ENCODE data around the gene C1orf87. TPM values are rescaled to one million over a fixed set of nuclear protein-coding genes. Genes with fewer than 3 reads are reported as not detected.

Gene C1orf87
- total RNA-seq, 1 experiment from 2014 or later: not detected

DNA sequence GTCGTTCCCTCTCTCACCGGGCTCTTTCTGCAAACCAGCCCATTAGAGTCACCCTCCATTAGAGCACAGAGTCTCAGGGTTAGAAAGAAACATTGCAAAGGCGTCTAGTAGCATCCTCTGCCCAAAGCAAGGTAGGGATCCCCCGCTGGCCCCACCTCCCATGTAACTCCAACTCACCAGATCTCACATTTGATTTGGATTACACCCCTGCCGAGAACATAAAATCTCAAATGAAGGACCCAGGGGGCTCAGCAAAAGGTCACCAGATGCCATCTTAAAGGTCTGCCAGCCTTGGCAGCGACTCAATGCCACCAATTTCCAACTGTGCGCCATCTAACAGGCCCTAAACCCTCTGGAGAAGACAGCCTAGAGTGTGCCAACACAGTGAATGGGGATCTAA, 14.1 kb downstream of the C1orf87 start:
- Histone ChIP-seq H3K27me3 (replicated peaks; ENCODE audit: insufficient read depth, low read depth, low read length, poor library complexity) (no peaks in the 10 kb centered on the region), H3K36me3 (ENCODE audit: insufficient read depth, low read length, poor library complexity, severe bottlenecking) (no peaks in the 10 kb centered on the region), H3K9me3 (ENCODE audit: low read depth, low read length, poor library complexity, severe bottlenecking) (no peaks in the 10 kb centered on the region), H3K27ac (ENCODE audit: low read depth, low read length, poor library complexity, severe bottlenecking) (no peak overlapping the region), H3K4me1 (ENCODE audit: insufficient read depth, low read length, poor library complexity, severe bottlenecking) (peaks cover 18% of the 10 kb centered on the region), H3K4me3 (ENCODE audit: low read depth, low read length, poor library complexity, severe bottlenecking) (no peak overlapping the region)
- BruUV-seq (replicated peaks): no TSS peak
- ChIA-PET POLR2A (ENCODE audit: low non-redundant PET) (interaction anchor here (0.6 kb wide), 1 partner anchor 740 kb away, joined by 4 read pairs; no protein-coding TSS in a partner anchor), CTCF (interaction anchor here (0.6 kb wide), 1 partner anchor 307 kb away, joined by 4 read pairs; no protein-coding TSS in a partner anchor)
- TF ChIP-seq, protein P1, sequence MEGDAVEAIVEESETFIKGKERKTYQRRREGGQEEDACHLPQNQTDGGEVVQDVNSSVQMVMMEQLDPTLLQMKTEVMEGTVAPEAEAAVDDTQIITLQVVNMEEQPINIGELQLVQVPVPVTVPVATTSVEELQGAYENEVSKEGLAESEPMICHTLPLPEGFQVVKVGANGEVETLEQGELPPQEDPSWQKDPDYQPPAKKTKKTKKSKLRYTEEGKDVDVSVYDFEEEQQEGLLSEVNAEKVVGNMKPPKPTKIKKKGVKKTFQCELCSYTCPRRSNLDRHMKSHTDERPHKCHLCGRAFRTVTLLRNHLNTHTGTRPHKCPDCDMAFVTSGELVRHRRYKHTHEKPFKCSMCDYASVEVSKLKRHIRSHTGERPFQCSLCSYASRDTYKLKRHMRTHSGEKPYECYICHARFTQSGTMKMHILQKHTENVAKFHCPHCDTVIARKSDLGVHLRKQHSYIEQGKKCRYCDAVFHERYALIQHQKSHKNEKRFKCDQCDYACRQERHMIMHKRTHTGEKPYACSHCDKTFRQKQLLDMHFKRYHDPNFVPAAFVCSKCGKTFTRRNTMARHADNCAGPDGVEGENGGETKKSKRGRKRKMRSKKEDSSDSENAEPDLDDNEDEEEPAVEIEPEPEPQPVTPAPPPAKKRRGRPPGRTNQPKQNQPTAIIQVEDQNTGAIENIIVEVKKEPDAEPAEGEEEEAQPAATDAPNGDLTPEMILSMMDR (conservative IDR thresholded peaks at IDR 0.05; ENCODE audit: low read depth, low read length): no peak
- TF ChIP-seq EZH2 (IDR thresholded peaks at IDR 0.05; ENCODE audit: borderline replicate concordance, low read depth, low read length, poor library complexity, severe bottlenecking): no peak
- peak; percentile 87 for DNase-seq (ENCODE audit: low spot score)
- intact Hi-C loops (cut with micrococcal nuclease; ENCODE audit: unreplicated experiment): no loop called here

DNA sequence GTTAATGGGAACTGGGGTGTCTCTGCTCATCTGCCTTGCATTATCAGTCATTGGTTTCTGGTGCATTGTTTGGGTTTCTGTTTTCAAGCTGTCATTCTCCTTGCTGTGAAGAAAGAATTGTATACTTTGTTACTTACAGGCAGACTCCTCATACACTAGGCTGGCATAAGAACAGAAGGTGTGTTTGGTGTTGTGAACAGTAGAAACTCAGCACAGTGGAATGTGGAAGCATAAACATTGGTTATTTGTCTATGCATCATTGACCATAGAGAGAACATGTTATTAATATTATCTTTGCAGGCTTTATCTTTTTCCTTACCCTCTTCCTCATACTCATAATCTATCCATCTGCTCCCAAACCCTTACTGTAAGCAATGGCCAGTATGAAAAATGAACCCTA, 18.2 kb downstream of the C1orf87 start:
- no peak for DNase-seq (ENCODE audit: low spot score)
- no TSS peak for BruUV-seq (replicated peaks)
- TF ChIP-seq, protein P1 (conservative IDR thresholded peaks at IDR 0.05; ENCODE audit: low read depth, low read length): no peak
- no peak for TF ChIP-seq EZH2 (IDR thresholded peaks at IDR 0.05; ENCODE audit: borderline replicate concordance, low read depth, low read length, poor library complexity, severe bottlenecking)
- H3K9me3 ChIP-seq (ENCODE audit: low read depth, low read length, poor library complexity, severe bottlenecking): no peaks in the 10 kb centered on the region
- peaks cover 21% of the 10 kb centered on the region for H3K4me1 ChIP-seq (ENCODE audit: insufficient read depth, low read length, poor library complexity, severe bottlenecking)
- H3K4me3 ChIP-seq (ENCODE audit: low read depth, low read length, poor library complexity, severe bottlenecking): no peak overlapping the region
- no peaks in the 10 kb centered on the region for H3K36me3 ChIP-seq (ENCODE audit: insufficient read depth, low read length, poor library complexity, severe bottlenecking)
- intact Hi-C loops (cut with micrococcal nuclease; ENCODE audit: unreplicated experiment): no loop called here
- ChIA-PET CTCF (no interaction called here), POLR2A (ENCODE audit: low non-redundant PET) (no interaction called here)
- no peak overlapping the region for H3K27ac ChIP-seq (ENCODE audit: low read depth, low read length, poor library complexity, severe bottlenecking)
- H3K27me3 ChIP-seq (replicated peaks; ENCODE audit: insufficient read depth, low read depth, low read length, poor library complexity): no peaks in the 10 kb centered on the region

DNA sequence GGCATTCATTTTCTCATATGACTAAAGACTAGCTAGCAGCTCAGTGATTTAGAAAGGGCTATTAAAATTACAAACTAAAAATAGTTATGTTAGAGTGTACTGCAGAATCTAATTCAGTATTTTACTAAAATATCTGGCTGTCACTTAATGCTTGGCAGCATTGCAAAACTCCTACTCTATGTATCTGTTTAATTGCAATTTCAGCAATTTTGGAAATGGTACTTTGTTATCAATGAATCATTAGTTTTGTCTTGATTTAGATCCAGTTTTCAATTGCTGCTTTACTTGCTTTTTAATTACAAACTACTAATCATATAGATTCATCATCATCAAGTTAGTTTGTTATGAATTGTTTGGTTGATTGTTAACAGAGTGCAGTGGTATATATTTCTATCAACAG, 19.2 kb downstream of the C1orf87 start:
- POLR2A ChIA-PET (ENCODE audit: low non-redundant PET): no interaction called here
- no peak for DNase-seq (ENCODE audit: low spot score)
- Histone ChIP-seq H3K27ac (ENCODE audit: low read depth, low read length, poor library complexity, severe bottlenecking) (no peak overlapping the region), H3K27me3 (replicated peaks; ENCODE audit: insufficient read depth, low read depth, low read length, poor library complexity) (no peaks in the 10 kb centered on the region), H3K4me1 (ENCODE audit: insufficient read depth, low read length, poor library complexity, severe bottlenecking) (peaks cover 14% of the 10 kb centered on the region), H3K36me3 (ENCODE audit: insufficient read depth, low read length, poor library complexity, severe bottlenecking) (no peaks in the 10 kb centered on the region), H3K4me3 (ENCODE audit: low read depth, low read length, poor library complexity, severe bottlenecking) (no peak overlapping the region), H3K9me3 (ENCODE audit: low read depth, low read length, poor library complexity, severe bottlenecking) (peaks cover 4% of the 10 kb centered on the region)
- TF ChIP-seq, protein P1 (conservative IDR thresholded peaks at IDR 0.05; ENCODE audit: low read depth, low read length): no peak
- TF ChIP-seq EZH2 (IDR thresholded peaks at IDR 0.05; ENCODE audit: borderline replicate concordance, low read depth, low read length, poor library complexity, severe bottlenecking): no peak
- BruUV-seq (replicated peaks): no TSS peak
- intact Hi-C loops (cut with micrococcal nuclease; ENCODE audit: unreplicated experiment): no loop called here
- CTCF ChIA-PET: no interaction called here
